SK-N-SH (cell line): ENCODE data around the gene STK4.

Experiments used
- FOXJ3 ChIP-seq: sonication (generic); formaldehyde crosslinking; IDR thresholded peaks from 2 replicates; pipeline ENCODE4 v1.5.1; 2020; ENCODE audit warnings: mild to moderate bottlenecking, missing genetic modification reagents
- SMC3 ChIP-seq: IDR thresholded peaks from 2 replicates; pipeline ENCODE4 v1.6.1; 2012; ENCODE audit warnings: low read depth, low read length, improper control_type of control experiment
- TF ChIP-seq, protein P1 (sequence below): fragments of 200-600 bp; sonication (generic); IDR thresholded peaks from 2 replicates; pipeline ENCODE4 v1.6.1; 2017; ENCODE audit warnings: antibody characterized with exemption, mild to moderate bottlenecking, moderate library complexity

DNA sequence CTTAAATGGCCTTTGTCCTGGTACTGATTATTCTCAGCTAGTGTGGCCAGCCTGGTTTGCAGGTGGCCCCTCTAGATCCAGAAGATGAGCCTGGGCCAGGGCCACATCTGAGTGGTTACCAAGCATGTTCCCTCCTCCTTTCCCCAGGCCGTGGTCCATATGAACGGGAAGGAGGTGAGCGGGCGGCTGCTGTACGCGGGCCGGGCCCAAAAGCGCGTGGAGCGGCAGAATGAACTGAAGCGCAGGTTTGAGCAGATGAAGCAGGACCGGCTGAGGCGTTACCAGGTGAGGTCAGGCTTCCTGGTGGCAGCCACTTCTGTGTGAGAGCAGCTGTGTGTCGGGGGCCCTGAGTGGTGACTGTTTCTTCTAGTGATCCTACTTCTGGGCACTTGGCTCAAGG, 44.9 kb upstream of the STK4 start:
- TF ChIP-seq, protein P1, sequence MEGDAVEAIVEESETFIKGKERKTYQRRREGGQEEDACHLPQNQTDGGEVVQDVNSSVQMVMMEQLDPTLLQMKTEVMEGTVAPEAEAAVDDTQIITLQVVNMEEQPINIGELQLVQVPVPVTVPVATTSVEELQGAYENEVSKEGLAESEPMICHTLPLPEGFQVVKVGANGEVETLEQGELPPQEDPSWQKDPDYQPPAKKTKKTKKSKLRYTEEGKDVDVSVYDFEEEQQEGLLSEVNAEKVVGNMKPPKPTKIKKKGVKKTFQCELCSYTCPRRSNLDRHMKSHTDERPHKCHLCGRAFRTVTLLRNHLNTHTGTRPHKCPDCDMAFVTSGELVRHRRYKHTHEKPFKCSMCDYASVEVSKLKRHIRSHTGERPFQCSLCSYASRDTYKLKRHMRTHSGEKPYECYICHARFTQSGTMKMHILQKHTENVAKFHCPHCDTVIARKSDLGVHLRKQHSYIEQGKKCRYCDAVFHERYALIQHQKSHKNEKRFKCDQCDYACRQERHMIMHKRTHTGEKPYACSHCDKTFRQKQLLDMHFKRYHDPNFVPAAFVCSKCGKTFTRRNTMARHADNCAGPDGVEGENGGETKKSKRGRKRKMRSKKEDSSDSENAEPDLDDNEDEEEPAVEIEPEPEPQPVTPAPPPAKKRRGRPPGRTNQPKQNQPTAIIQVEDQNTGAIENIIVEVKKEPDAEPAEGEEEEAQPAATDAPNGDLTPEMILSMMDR = no peak
- TF ChIP-seq FOXJ3 (no peak), SMC3 (no peak)
